Gastrocnemius medialis (tissue), 4 donors: ENCODE data around the gene ASB5. TPM values are rescaled to one million over a fixed set of nuclear protein-coding genes. Genes with fewer than 3 reads are reported as not detected.

Experiments used
- ATAC-seq, 2 donors: fragments of 150-250 bp; one replicate each; pipeline ENCODE4 v1.9.1; 2016
- DNase-seq, 2 donors: peaks; one replicate each; pipeline ENCODE4 v3.0.0-alpha.2; 2019
- H3K27ac ChIP-seq, 4 donors: fragments of 200-600 bp; sonication (generic); 1 replicate in 1 of 4; 2 replicates in 3 of 4; pipeline ENCODE4 v1.5.1; 2016 to 2018; ENCODE audit warnings: mild to moderate bottlenecking in 2 of 4, moderate library complexity in 1 of 4
- H3K27me3 ChIP-seq, 3 donors: fragments of 200-600 bp; sonication (generic) in 2 of 3; 1 replicate in 1 of 3; 2 replicates in 2 of 3; pipeline versions ENCODE4 v1.5.1 to v1.6.0; 2016 to 2019; ENCODE audit warnings: mild to moderate bottlenecking in 1 of 3, moderate library complexity in 1 of 3
- H3K36me3 ChIP-seq, 2 donors: fragments of 200-600 bp; sonication (generic) in 1 of 2; one replicate each; pipeline ENCODE4 v1.5.1; 2017 to 2018
- H3K4me1 ChIP-seq, 2 donors: fragments of 200-600 bp; sonication (generic) in 1 of 2; one replicate each; pipeline ENCODE4 v1.5.1; 2016 to 2017; ENCODE audit warnings: mild to moderate bottlenecking in 2 of 2
- H3K4me3 ChIP-seq, 4 donors: fragments of 200-600 bp; sonication (generic) in 3 of 4; 1 replicate in 1 of 4; 2 replicates in 3 of 4; pipeline ENCODE4 v1.5.1; 2016 to 2019; ENCODE audit warnings: mild to moderate bottlenecking in 2 of 4
- H3K9me3 ChIP-seq, 3 donors: fragments of 200-600 bp; sonication (generic) in 2 of 3; 1 replicate in 1 of 3; 2 replicates in 2 of 3; pipeline ENCODE4 v1.5.1; 2016 to 2019
- POLR2A ChIP-seq, 2 donors: fragments of 450-650 bp; IDR thresholded peaks; one replicate each; pipeline ENCODE4 v1.6.1; 2017; ENCODE audit warnings: antibody characterized with exemption in 2 of 2, mild to moderate bottlenecking in 2 of 2, moderate library complexity in 2 of 2
- in situ Hi-C, 4 donors: fragments of 200-750 bp; cut with MboI; loops; one replicate each; pipeline versions ENCODE4 v1.15.0 to v1.8.0; 2017; ENCODE audit warnings: low sequenced_read_pairs in 4 of 4
- intact Hi-C: fragments of 100-400 bp; cut with DNase I; formaldehyde crosslinking; loops from one replicate; pipeline ENCODE4 v1.15.1; 2023; ENCODE audit warnings: low total_unique reads
- total RNA-seq, 4 donors: library from RNA; depleted of rRNA; stranded (reverse); fragments of >200 nt; gene quantifications; one replicate each; pipeline versions ENCODE4 v1.1.0 to v1.2.3, GENCODE V29; 2016
- TF ChIP-seq, protein P1 (sequence below), 5 experiments: fragments of 450-650 bp in 3 of 5; fragments of 200-600 bp in 2 of 5; sonication (generic) in 2 of 5; IDR thresholded peaks in 4 of 5; conservative IDR thresholded peaks in 1 of 5; 1 replicate in 4 of 5; 2 replicates in 1 of 5; pipeline ENCODE4 v1.5.1; 2016 to 2019; ENCODE audit warnings: antibody characterized with exemption in 5 of 5, mild to moderate bottlenecking in 3 of 5, moderate library complexity in 3 of 5

The ASB5 gene
- total RNA-seq, 4 donors from 2014 or later: 48.7 to 284 (median 179) TPM

DNA sequence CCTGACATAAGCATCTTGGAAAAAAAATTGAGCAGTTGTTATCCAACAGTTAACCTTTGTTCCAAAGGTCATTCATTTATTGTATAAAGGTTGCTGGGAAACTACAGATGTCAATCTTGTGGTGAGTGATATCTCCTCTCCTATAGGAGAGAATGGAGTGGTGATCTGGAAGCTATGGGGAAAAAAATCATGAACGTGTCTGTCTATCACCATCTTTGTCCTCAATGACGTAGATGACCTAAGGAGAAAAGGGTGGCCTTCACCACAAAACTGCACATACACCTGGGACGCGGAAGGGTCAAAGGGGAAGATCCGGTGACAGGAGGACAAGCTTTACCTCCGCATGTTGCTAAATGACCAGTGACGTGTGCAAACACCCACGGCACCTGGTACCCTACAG is 27.3 kb downstream of the ASB5 start:
- H3K9me3 ChIP-seq: no peaks in the 10 kb centered on the region
- peak overlapping the region; percentile 82 to 91 (median 86) for H3K27ac ChIP-seq
- ATAC-seq (no peak), DNase-seq (no peak)
- no peaks in the 10 kb centered on the region for H3K27me3 ChIP-seq
- intact Hi-C loops (no loop called here), in situ Hi-C loops (no loop called here)
- peaks cover 18 to 44% of the 10 kb centered on the region in 2 donors for H3K4me1 ChIP-seq
- peaks cover 0 to 8% of the 10 kb centered on the region in 2 donors for H3K36me3 ChIP-seq
- H3K4me3 ChIP-seq: no peak overlapping the region
- TF ChIP-seq, protein P1, sequence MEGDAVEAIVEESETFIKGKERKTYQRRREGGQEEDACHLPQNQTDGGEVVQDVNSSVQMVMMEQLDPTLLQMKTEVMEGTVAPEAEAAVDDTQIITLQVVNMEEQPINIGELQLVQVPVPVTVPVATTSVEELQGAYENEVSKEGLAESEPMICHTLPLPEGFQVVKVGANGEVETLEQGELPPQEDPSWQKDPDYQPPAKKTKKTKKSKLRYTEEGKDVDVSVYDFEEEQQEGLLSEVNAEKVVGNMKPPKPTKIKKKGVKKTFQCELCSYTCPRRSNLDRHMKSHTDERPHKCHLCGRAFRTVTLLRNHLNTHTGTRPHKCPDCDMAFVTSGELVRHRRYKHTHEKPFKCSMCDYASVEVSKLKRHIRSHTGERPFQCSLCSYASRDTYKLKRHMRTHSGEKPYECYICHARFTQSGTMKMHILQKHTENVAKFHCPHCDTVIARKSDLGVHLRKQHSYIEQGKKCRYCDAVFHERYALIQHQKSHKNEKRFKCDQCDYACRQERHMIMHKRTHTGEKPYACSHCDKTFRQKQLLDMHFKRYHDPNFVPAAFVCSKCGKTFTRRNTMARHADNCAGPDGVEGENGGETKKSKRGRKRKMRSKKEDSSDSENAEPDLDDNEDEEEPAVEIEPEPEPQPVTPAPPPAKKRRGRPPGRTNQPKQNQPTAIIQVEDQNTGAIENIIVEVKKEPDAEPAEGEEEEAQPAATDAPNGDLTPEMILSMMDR (IDR thresholded peaks at IDR 0.05 in 4 of 5, conservative IDR thresholded peaks at IDR 0.05 in 1 of 5): no peak
- TF ChIP-seq POLR2A (IDR thresholded peaks at IDR 0.05): no peak

GRCh38 chr4:176238826-176239225 is 30.2 kb downstream of the ASB5 start:
- in situ Hi-C loops (no loop called here), intact Hi-C loops (loop anchor here (1.0 kb wide), 1 partner anchor 31 kb away; no protein-coding TSS in a partner anchor)
- Histone ChIP-seq H3K27me3 (no peaks in the 10 kb centered on the region), H3K4me1 (peaks cover 21 to 68% of the 10 kb centered on the region in 2 donors), H3K27ac (peak overlapping the region; percentile 82 to 91 (median 86)), H3K4me3 (peak overlapping the region; percentile 1 to 32 (median 28)), H3K36me3 (peaks cover 0 to 5% of the 10 kb centered on the region in 2 donors), H3K9me3 (no peaks in the 10 kb centered on the region)
- ATAC-seq (peak; percentile 53 to 72), DNase-seq (peak; percentile 41 to 59)
- TF ChIP-seq, protein P1 (IDR thresholded peaks at IDR 0.05 in 4 of 5, conservative IDR thresholded peaks at IDR 0.05 in 1 of 5): no peak
- no peak for TF ChIP-seq POLR2A (IDR thresholded peaks at IDR 0.05)

DNA sequence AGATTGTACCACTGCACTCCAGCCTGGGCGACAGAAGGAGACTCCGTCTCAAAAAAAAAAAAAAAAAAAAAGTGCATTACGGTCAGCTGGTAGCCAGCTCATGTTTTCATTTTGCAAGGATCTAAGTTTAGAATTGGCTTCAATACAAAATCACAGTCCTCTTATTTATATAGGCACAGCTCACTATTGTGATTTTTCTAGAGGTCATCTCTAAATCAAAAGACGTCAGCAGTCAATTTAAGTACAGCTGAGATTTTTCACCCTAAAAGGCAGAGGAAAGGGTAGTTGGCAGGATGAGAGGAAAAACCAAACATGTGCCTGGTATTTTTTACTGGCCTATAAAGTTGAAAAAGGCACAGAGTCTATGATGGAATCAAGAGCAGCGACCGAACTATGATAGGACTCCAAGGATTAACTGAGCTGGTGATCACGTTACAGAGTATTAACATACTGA is 30.8 kb downstream of the ASB5 start:
- in situ Hi-C loops (no loop called here), intact Hi-C loops (loop anchor here (1.0 kb wide), 1 partner anchor 32 kb away; no protein-coding TSS in a partner anchor)
- Histone ChIP-seq H3K9me3 (no peaks in the 10 kb centered on the region), H3K36me3 (peaks cover 0 to 5% of the 10 kb centered on the region in 2 donors), H3K4me1 (peaks cover 21 to 70% of the 10 kb centered on the region in 2 donors), H3K27me3 (no peaks in the 10 kb centered on the region), H3K27ac (peak overlapping the region; percentile 82 to 91 (median 86)), H3K4me3 (peak overlapping the region; percentile 1 to 32 (median 28))
- TF ChIP-seq, protein P1 (IDR thresholded peaks at IDR 0.05 in 4 of 5, conservative IDR thresholded peaks at IDR 0.05 in 1 of 5): no peak
- peak; percentile 6 to 25 for TF ChIP-seq POLR2A (IDR thresholded peaks at IDR 0.05)
- DNase-seq: no peak
- peak; percentile 81 to 87 for ATAC-seq

DNA sequence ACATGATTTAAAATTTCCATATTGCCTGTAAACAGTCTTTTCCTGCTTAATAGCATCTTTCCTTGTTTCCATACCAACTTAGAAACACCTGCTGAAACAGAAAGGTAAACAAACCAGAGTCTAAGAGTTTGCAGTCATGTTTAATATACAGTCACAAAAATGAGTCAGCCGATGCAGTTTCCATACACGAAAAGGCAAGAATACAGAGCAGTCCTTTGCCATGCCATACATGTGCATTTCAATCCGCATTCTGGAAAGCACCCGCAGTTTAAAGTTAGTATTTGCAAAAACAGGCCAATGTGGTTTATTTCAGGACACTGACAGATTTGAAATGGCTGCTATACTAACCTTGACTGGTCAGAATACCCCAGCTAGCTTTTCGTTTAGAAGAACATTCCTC is 32.1 kb downstream of the ASB5 start:
- H3K4me3 ChIP-seq: peak overlapping the region; percentile 1 to 32 (median 28)
- no peaks in the 10 kb centered on the region for H3K9me3 ChIP-seq
- H3K27ac ChIP-seq: peak overlapping the region; percentile 82 to 91 (median 86)
- peaks cover 21 to 77% of the 10 kb centered on the region in 2 donors for H3K4me1 ChIP-seq
- H3K27me3 ChIP-seq: no peaks in the 10 kb centered on the region
- in situ Hi-C loops (no loop called here), intact Hi-C loops (loop anchor here (2.0 kb wide), 1 partner anchor 50 kb away; no protein-coding TSS in a partner anchor)
- DNase-seq (no peak), ATAC-seq (no peak)
- no peak for TF ChIP-seq POLR2A (IDR thresholded peaks at IDR 0.05)
- TF ChIP-seq, protein P1 (IDR thresholded peaks at IDR 0.05 in 4 of 5, conservative IDR thresholded peaks at IDR 0.05 in 1 of 5): no peak
- H3K36me3 ChIP-seq: peaks cover 0 to 5% of the 10 kb centered on the region in 2 donors
